DLD1 (cell line): ENCODE data around the gene PRKCB.

Experiments
- in situ Hi-C: cut with HindIII; loops from 2 replicates; pipeline ENCODE4 v1.10.0; 2017; ENCODE audit warnings: low sequenced_read_pairs

Gene PRKCB

DNA sequence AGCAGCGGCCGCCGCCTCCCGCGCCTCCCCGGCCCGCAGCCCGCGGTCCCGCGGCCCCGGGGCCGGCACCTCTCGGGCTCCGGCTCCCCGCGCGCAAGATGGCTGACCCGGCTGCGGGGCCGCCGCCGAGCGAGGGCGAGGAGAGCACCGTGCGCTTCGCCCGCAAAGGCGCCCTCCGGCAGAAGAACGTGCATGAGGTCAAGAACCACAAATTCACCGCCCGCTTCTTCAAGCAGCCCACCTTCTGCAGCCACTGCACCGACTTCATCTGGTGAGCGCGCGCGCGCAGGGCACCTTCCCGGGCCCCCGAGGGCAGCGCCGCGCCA is 258 bp downstream of the PRKCB start:
- in situ Hi-C loops: no loop called here

DNA sequence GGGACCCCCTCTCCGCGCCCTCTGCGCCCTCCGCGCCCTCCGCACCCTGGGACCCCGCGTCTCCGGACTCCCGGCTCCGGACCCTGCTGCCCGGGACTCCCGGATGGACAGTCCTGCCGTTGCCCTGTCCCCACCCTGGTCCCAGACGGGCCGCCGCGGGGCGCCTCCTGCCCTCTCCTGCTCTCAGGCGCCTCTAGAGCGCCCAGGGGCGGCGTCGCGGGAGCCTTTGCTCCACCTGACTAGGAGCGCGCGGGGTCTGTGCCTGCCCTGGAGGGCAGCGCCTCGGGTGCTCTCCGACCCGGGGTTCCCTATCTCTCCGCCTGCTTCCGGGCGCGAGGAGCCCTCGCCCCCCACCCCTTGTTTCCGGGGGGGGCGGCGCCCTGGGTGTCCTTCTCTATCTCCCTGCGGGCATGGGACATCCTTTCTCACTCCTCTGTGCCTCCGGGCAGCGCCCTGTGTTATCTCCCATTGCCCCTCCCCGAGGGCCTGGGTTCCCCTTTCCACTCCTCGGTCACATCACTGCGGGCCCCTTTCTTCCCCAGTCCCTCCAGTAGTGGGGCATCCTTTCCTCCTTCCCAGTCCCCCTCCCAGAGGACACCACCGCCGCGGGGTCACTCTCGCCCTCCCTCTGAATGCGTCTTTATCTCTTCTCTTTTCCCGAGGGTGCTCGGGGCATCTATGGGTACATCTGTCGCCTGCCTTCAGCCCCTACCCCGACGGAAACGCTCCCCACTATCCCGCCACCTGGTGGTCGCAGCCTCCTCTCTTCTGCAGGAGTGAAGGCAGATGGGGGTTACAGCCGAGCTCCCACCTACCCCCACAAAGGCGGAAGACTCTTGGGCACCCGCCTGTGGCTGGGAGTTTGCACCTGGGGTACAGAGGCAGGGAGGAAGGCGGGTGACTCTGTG is 875 bp downstream of the PRKCB start:
- in situ Hi-C loops: no loop called here

DNA sequence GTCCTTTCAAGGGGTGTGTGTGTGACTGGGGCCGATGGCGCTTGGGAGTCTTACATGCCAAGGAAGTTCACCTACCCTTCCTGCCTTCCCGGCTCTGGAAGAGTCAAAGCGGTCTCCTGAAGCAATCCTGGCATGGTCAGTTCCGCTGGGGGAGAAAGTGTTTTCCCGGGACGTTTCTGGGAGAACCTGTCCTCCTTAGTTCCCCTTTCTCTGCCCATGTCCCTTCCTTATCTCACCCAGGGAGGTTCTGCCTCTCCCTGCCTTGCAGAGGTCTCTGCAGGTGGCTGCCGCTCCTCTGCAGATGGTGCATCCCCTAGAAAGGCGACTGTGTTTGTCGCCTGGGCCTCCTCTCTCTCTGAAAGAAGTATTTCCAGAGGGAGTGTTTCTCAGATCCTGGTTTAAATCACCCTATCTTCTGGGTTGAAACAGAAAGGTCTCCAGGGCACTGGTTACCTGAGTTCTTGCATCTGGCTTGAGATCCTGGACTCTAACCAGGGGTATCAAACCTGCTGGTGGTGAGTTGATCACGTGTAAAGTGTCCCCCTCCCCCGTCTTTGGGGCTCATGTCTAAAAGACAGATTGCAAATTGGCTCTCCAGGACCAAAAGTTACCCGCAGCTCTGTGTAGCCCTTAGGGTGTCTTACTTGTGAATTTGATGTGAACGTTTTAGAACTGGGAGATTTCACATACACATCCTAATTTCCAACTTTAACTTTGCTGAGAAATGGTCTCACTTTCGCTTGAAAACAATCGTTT is 1.9 kb downstream of the PRKCB start:
- in situ Hi-C loops: no loop called here

DNA sequence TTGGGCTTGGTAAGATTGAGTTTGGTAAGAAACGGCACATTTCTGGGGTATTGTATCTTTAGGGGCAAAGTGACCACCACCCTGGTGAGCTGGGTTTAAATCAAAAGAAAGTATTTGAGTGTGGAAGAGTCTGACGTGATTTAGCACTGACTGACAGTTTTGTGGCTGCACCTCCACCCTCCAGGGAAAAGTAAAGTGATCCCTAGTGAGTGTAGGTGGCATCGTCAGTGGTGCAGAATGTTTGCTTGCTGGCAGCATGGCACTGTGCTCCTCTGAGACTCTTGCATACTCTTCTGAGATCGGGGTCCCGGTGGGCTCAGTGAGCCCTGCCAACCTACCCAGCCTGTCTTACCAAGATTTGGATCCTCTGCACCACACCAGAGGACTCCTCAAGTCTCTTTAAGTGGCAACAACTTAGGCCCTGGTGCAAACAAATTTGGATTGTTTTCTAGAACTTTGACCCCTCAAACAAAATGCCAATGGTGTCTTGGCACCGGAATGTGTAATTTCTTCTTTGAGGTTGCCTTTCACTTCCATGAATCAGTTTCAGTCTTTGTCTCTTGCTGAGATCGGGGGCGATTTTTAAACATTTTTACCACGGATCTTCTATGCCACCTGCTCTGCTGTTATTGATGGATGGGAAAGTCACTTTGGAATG is 2.8 kb downstream of the PRKCB start:
- in situ Hi-C loops: no loop called here

DNA sequence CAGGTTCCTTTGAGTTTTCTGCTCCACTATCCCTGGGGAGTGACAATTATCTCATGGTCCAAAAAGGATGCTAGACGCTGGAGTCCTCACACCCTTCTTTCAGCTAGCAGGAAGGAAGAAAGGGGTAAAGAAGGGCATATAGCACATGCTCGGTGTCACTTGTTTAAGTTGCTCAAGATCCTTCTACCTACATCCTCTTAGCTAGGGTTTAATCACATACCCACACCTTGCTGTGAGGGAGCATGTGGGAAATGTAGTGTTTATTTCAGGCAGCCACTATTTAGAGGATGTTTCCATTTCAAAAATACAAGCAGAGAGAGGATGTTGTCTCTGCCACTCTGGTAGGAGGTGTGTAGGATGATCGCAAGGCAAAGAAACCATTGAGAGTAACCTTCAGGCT is 4.5 kb downstream of the PRKCB start:
- in situ Hi-C loops: no loop called here

DNA sequence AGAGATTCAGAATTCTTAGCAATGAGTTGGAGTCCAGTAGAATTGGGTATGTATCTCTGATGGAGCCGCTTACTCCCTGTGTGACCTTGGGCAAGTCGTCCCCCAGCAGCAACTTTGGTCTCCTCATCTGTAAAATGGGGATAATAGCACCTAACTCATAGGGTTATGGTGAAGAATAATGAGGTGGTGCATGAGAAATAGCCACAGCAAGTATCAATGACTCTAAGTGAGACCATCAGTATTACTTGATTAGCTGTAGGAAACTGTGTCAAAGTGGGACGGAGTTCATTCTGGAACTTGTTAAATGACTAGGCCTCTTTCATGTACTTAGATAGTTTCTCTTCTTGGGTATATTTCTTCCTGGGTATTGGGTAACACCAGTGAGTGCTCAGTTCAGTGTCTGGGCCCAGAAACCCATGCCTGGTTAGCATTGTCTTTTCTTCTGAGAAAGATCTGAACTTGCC is 6.4 kb downstream of the PRKCB start:
- in situ Hi-C loops: no loop called here

DNA sequence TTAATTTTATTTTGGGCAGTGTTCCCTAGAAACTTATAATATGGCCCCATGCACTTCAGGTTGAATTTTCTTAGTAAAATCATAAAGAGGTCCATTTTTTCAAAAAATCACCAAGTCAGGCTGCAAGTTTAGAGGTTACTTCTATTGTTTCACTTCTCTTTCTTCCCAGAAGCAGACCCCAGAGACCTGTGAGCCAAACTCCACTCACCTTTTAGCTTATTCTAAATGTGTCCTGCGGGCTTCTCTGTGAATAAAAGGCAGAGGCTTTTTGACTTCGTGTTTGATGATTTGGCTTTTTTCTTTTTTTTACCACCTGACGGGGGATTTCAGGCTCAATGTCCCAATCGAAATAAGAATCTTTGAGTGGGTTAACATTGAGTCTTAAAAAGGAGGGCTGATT is 7.4 kb downstream of the PRKCB start:
- in situ Hi-C loops: no loop called here

DNA sequence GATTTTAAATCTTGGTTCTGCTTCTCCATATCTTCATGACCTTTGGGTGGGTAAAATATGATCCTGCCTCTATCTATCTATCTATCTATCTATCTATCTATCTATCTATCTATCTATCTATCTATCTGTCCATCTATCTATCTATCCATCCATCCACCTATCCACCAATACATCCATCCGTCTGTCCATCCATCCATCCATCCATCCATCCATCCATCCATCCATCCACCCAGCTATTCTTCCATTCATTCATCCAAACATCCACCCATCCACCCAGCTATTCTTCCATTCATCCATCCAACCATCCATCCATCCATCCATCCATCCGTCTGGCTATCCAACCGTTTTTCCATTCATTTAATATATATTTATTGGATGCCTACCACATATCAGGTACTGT is 11.5 kb downstream of the PRKCB start:
- in situ Hi-C loops: no loop called here

DNA sequence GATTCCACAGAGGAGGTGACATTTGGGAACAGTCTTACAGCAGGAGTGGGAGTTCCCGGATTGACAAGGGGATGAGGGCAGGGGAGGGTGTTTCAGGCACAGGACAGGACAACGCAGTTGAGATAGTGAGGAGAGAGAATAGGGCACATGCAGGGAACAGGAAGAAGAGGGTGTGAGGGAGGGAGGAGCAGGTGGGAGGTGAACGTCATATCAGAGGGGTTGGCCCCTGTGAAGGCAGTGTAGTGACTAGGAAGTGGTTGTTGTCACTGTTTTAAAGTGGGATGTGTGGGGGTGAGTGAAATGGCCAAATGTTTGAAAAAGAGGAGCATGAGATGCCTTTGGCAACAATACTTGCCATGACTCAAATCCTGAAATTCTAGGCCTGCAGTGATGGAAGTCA is 12.2 kb downstream of the PRKCB start:
- in situ Hi-C loops: no loop called here

DNA sequence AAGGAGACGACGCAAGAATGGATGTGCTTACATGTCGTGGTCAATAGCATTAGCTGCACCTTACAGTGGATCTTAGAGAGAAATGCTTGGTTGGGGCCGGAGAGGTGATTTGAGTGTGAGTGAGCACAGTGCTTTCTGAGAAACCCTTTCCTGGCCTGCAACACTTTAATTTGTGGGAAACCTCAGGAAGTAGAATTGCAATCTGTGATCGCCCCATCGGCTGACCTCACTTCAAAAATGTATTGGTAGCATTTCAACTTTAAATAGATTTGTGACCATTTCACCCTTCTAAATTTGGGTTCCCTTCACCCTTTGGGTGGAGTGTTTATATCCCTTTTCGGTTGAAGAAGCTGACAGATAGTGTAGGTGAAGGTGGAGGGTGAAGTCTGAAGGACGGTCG is 13.2 kb downstream of the PRKCB start:
- in situ Hi-C loops: no loop called here

DNA sequence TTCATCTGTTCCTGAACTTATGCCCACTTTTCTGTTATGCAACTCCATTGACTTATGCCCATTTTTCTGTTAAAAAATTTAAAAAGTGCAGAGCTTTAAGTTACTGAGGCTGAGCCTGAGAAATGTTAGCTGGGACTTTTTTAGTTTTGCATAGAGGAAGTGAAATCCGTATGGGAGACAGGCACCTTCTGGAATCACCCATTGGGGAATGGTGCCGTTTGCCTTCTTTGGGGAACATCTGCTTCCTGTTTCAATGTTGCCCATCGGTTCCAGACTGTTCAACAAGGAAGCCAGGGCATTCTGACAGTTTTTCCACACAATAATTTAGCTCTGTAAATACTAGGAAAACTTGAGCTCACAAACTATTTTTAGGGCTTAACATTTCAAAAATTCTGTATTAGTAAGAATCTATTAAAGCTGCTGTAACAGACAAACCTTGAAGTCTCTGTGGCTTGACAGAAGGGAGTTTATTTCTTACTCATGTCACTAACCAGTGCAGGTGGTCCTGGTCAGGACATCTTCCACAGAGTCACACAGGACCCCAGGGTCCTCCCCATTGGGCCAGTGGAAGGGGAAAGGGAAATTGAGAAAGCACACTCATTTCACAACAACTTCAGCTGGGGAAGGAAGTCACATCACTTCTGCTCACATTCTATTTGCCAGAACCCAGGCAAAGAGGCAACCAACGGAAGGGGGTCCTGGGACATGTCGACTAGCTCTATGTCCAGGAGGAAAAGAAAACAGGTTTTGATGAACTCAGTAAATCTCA is 17.2 kb downstream of the PRKCB start:
- in situ Hi-C loops: no loop called here

DNA sequence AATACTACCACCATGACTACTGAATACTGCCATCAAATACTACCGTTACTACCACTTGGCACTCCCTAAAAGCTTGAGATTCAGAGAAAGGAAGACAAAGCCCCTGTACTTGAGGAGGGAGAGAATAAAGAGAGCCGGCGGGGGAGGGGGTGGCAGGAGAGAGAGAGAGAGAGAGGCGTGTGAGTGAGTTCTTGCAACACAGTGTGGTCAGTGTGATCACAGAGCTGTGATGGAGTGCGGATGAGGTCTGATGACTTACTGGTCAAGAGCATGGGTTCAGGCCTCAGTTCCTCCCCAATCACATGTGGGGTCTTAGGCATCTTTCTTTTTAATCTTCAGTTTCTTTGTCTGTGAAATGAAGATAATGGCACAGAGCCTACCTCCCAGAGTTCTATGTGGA is 19.2 kb downstream of the PRKCB start:
- in situ Hi-C loops: no loop called here

DNA sequence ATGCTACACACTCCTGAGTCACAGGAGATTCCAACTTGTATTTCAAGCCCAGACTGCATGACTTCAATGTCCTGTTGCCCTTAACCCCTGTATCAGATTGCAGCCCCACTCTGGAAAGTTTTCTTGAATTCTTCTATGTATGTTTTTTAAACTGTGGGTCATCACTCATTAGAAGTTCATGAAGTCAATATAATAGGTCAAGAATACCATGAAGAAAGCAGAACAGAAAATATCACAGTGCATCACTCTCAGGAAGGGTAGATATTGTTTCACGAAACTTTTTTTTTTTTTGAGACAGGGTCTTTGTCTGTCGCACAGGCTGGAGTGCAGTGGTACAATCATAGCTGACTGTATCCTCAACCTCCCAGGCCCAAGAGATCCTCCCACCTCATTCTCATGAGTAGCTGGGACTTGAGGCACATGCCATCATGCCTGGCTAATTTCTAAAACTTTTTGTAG is 20.5 kb downstream of the PRKCB start:
- in situ Hi-C loops: no loop called here

DNA sequence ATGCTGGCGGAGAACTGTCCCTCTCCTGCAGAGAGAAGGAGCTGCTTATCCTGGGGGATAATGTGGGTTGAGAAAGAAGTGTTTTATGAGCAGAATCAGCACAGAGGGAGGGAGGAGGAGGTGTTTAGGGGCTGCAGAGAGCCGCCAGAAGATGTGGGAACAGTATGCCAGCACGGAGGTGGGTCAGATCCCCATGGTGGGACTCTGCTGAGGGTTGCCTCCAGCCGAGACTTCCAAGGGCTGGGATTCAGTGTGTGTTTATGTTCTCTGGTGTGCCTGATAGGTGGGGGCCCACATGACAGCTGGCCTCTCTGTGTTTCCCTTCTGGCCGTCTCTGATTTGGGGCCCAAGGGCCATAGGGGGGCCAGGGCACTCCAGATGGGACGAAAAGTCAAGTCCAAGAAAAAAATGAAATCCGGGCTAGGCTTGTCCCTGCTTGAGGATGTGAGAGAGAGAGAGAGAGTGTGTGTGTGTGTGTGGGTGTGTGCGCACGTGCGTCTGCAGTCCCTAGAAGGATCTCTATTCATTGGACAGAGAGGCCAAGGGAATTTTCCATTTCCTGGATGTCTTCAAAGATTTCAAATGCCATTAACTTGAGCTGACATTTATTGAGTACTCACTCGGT is 21.6 kb downstream of the PRKCB start:
- in situ Hi-C loops: no loop called here

DNA sequence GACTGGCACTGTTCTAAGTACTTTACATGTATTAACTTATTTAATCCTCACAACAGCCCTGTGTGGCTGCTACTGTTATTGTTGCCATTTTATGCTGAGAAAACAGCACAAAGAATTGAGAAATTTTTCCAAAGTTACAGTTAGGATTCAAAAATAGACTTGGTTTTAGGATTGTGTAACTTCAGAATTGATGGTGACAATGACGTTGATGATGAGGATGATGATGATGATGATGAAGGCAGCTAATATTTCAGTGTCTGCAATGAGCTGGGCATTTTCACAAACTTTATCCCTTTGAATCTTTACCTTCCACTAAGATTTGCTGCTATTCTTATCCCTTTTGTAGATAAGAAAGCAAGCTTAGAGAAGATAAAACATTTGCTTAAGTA is 22.1 kb downstream of the PRKCB start:
- in situ Hi-C loops: no loop called here

DNA sequence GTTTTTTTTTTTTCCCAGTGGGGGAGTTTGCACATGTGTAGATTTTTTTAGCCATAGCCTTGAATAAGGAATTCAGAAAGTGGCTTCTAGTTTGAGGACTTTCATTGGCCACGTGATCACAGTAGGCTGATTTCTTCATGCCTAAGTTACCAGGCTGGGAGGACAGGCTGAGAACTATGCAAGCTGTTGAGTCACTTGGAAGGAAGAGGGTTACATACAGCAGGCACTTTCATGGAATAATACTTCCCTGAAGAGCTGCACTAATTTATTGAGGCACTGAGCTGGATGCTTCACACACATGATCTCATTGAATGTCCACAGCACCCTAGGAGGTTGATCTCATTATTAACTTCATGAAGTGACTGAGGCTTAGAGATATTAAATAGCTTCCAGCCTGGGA is 22.8 kb downstream of the PRKCB start:
- in situ Hi-C loops: no loop called here

DNA sequence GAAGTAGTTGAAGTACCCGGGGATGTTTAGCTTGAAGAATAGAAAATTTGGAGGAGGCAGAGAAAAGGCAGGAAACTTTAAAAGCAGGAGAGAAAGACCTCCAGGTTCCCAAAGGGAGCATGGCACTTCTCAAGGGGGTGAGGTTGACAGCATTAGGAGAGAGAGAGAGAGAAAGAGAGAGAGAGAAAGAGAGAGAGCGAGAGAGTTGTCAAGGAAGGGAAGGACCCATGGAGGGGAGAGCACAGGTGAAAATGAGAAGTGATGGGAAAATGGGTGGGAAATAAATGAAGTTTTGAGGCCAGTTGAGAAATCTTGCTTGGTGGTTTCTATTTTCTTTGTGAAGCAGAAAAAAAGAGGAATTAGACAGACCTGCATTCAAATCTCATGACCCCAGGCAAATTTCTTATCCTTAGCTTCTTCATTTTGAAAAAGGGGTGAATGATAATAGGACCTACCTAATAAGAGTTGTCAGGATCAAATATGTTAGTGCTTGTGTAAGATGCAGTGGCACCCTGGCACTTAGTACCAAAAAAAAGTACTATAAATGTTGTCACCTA is 24.0 kb downstream of the PRKCB start:
- in situ Hi-C loops: no loop called here

DNA sequence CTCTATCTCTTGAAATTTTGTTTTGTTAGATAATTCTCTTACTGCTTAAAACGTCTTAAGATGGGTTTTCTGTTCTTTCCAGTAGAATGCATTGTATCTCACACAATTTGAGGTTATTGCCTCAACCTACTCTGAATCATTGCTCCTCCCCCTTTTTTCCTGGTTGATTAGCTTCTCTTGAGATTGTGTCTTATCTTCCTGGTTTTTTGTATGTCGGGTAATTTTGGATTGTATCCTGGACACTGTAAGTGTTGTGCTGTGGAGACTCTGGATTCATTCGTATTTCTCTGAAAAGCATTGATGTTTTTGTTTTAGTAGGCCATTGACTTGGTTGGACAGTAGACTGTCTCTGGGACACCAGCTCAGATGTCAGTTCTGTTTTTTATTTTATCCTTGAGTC is 26.1 kb downstream of the PRKCB start:
- in situ Hi-C loops: no loop called here

DNA sequence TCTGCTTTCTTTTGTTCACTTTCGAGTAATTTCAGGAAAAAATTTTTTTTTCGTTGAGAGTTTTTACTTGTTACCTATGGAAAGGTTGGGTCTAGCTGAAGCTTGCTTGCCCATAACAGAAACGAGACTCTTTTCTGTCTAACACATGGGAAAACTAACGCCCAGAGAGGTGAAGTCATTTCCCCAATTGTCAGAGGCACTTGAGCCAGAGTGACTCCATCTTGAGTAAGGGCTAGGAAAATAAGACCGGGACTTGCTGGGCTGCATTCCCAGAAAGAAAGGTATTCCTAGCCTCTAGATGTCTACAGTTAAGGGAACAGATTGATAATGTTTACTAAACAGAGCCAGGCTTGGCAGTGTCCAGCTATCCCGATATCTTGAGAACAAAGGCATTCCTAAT is 26.8 kb downstream of the PRKCB start:
- in situ Hi-C loops: no loop called here
